ENCODE results near the gene AP3D1.

- TF ChIP-seq GATA2 (IDR thresholded peaks at IDR 0.05; ENCODE audit: low read depth, low read length) = no peak
- TF ChIP-seq GATA3 (IDR thresholded peaks at IDR 0.05; ENCODE audit: low read depth, low read length) = no peak
Observed at GRCh38 chr19:2194513-2195078, 43.2 kb upstream of the AP3D1 start.

Data from SH-SY5Y (cell line).